ENCODE results near the gene ZNF280B. TPM values are rescaled to one million over a fixed set of nuclear protein-coding genes. Genes with fewer than 3 reads are reported as not detected.
A peak's percentile ranks its signal among the peaks of the same experiment; 100 is the strongest.

Gene ZNF280B
- total and polyA plus RNA-seq, 2 experiments from 2014 or later = 1.5 to 2.6 TPM

DNA sequence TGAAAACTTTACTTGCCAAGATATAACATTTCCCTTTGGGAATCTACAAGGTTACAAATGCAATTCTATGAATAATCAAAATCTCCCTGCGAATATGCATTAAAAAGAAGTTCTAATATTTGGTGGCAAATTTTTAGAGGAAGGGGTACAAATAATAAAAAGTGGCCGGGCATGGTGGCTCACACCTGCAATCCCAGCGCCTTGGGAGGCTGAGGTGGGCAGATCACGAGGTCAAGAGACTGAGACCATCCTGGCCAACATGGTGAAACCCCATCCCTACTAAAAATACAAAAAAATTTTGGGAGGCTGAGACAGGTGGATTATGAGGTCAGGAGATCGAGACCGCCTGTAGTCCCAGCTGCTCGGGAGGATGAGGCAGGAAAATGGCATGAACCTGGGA, 47.0 kb downstream of the ZNF280B start:
- Histone ChIP-seq H4K20me1 (ENCODE audit: insufficient read depth, poor library complexity, severe bottlenecking) (no peaks in the 10 kb centered on the region), H3K4me2 (no peak overlapping the region), H3K79me2 (no peaks in the 10 kb centered on the region), H3K36me3 (replicated peaks; ENCODE audit: insufficient read depth, low read depth) (no peaks in the 10 kb centered on the region), H2AFZ (no peak overlapping the region), H3K4me3 (no peak overlapping the region), H3K27ac (no peak overlapping the region), H3K9me2 (replicated peaks; ENCODE audit: insufficient read depth) (no peaks in the 10 kb centered on the region), H3K4me1 (ENCODE audit: insufficient read depth) (no peaks in the 10 kb centered on the region), H3K9me3 (ENCODE audit: low read depth) (no peaks in the 10 kb centered on the region), H3K27me3 (peaks cover 10% of the 10 kb centered on the region)
- no peak for DNase-seq (ENCODE audit: low spot score)
- TF ChIP-seq EZH2 (IDR thresholded peaks at IDR 0.05; ENCODE audit: borderline replicate concordance) (no peak), EZH2phosphoT487 (IDR thresholded peaks at IDR 0.05; ENCODE audit: low read depth, severe bottlenecking, unreplicated experiment) (no peak)
- TF ChIP-seq, protein P1, sequence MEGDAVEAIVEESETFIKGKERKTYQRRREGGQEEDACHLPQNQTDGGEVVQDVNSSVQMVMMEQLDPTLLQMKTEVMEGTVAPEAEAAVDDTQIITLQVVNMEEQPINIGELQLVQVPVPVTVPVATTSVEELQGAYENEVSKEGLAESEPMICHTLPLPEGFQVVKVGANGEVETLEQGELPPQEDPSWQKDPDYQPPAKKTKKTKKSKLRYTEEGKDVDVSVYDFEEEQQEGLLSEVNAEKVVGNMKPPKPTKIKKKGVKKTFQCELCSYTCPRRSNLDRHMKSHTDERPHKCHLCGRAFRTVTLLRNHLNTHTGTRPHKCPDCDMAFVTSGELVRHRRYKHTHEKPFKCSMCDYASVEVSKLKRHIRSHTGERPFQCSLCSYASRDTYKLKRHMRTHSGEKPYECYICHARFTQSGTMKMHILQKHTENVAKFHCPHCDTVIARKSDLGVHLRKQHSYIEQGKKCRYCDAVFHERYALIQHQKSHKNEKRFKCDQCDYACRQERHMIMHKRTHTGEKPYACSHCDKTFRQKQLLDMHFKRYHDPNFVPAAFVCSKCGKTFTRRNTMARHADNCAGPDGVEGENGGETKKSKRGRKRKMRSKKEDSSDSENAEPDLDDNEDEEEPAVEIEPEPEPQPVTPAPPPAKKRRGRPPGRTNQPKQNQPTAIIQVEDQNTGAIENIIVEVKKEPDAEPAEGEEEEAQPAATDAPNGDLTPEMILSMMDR (IDR thresholded peaks at IDR 0.05; ENCODE audit: poor library complexity) = no peak
- 81% methylated on average over 7 of the region's 7 CpGs for WGBS (ENCODE audit: low lambda C conversion rate, missing lambda C conversion rate)

DNA sequence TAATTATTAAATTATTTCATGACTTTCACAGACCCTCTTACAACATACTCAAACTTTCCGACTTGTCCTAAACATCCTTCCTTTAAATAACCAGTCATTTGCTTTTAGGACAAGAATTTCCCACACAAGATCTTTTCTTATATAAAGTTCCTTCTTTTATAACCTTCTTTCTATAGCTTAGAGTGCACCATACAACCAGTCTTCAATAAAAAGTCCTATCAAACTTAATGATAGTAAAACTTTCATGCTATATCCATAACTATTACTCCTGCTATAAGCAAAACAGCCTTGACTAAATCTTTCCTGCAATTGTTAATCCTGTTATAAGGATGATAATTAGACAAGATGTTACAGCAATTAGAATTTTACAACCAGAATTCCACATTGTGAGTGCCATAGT, 47.4 kb downstream of the ZNF280B start:
- H3K9me2 ChIP-seq (replicated peaks; ENCODE audit: insufficient read depth) = no peaks in the 10 kb centered on the region
- 0% methylated on average over 1 of the region's 1 CpG for WGBS (ENCODE audit: low lambda C conversion rate, missing lambda C conversion rate)
- no peaks in the 10 kb centered on the region for H3K4me1 ChIP-seq (ENCODE audit: insufficient read depth)
- H3K4me3 ChIP-seq = no peak overlapping the region
- peaks cover 10% of the 10 kb centered on the region for H3K27me3 ChIP-seq
- H3K36me3 ChIP-seq (replicated peaks; ENCODE audit: insufficient read depth, low read depth) = no peaks in the 10 kb centered on the region
- no peaks in the 10 kb centered on the region for H3K9me3 ChIP-seq (ENCODE audit: low read depth)
- no peak for TF ChIP-seq EZH2 (IDR thresholded peaks at IDR 0.05; ENCODE audit: borderline replicate concordance)
- no peak for TF ChIP-seq EZH2phosphoT487 (IDR thresholded peaks at IDR 0.05; ENCODE audit: low read depth, severe bottlenecking, unreplicated experiment)
- TF ChIP-seq, protein P1 (IDR thresholded peaks at IDR 0.05; ENCODE audit: poor library complexity) = no peak
- no peak for DNase-seq (ENCODE audit: low spot score)
- no peak overlapping the region for H3K4me2 ChIP-seq
- no peaks in the 10 kb centered on the region for H4K20me1 ChIP-seq (ENCODE audit: insufficient read depth, poor library complexity, severe bottlenecking)
- H2AFZ ChIP-seq = no peak overlapping the region
- H3K27ac ChIP-seq = no peak overlapping the region
- no peaks in the 10 kb centered on the region for H3K79me2 ChIP-seq

DNA sequence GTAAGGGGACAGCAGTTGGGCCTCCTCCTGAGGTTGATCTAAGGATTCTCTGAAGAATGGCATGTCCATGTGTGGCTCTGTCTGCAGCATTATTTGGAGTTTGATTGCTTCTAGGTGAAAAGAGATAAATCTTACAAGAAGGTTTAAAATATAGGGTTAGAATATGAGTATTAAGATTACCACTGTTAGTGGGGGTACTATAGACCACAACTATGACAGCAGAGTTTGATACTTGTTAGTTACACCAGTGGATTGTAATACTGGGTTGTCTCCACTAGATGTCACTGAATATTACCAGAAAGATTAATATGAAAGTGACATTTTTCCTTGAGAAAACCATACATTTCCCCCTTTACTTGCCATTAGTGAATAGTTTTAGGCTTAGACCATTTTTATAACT, 47.9 kb downstream of the ZNF280B start:
- Histone ChIP-seq H3K4me1 (ENCODE audit: insufficient read depth) (no peaks in the 10 kb centered on the region), H3K4me2 (no peak overlapping the region), H3K9me2 (replicated peaks; ENCODE audit: insufficient read depth) (no peaks in the 10 kb centered on the region), H3K9me3 (ENCODE audit: low read depth) (no peaks in the 10 kb centered on the region), H3K36me3 (replicated peaks; ENCODE audit: insufficient read depth, low read depth) (no peaks in the 10 kb centered on the region), H3K27ac (no peak overlapping the region), H3K79me2 (no peaks in the 10 kb centered on the region), H4K20me1 (ENCODE audit: insufficient read depth, poor library complexity, severe bottlenecking) (no peaks in the 10 kb centered on the region), H3K4me3 (no peak overlapping the region), H2AFZ (no peak overlapping the region), H3K27me3 (peaks cover 10% of the 10 kb centered on the region)
- DNase-seq (ENCODE audit: low spot score) = peak; percentile 45
- TF ChIP-seq, protein P1 (IDR thresholded peaks at IDR 0.05; ENCODE audit: poor library complexity) = peak; percentile 38
- no peak for TF ChIP-seq EZH2phosphoT487 (IDR thresholded peaks at IDR 0.05; ENCODE audit: low read depth, severe bottlenecking, unreplicated experiment)

DNA sequence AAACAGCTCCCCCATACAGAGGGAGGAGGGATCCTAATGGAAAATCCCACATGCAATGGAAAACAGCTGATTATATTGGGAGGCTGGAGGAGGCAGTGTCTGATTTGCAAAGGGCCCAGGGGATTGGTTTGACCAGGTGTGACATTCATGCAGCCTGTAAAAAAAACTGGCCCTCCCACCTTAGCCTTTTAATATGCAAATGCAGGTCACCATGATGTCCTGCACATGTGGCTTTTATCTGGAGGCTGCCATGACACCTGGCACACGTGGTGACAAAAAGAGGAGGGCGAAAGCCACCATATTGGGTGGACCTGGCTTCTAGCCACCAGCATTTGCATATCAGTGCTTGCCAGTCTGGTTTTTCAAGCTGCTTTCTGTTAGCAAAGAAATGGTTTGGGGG, 48.5 kb downstream of the ZNF280B start:
- Histone ChIP-seq H3K4me2 (no peak overlapping the region), H3K27ac (no peak overlapping the region), H2AFZ (no peak overlapping the region), H3K79me2 (no peaks in the 10 kb centered on the region), H4K20me1 (ENCODE audit: insufficient read depth, poor library complexity, severe bottlenecking) (no peaks in the 10 kb centered on the region), H3K36me3 (replicated peaks; ENCODE audit: insufficient read depth, low read depth) (no peaks in the 10 kb centered on the region), H3K9me3 (ENCODE audit: low read depth) (no peaks in the 10 kb centered on the region), H3K9me2 (replicated peaks; ENCODE audit: insufficient read depth) (no peaks in the 10 kb centered on the region), H3K4me1 (ENCODE audit: insufficient read depth) (no peaks in the 10 kb centered on the region), H3K27me3 (peaks cover 10% of the 10 kb centered on the region), H3K4me3 (no peak overlapping the region)
- TF ChIP-seq, protein P1 (IDR thresholded peaks at IDR 0.05; ENCODE audit: poor library complexity) = no peak
- TF ChIP-seq EZH2phosphoT487 (IDR thresholded peaks at IDR 0.05; ENCODE audit: low read depth, severe bottlenecking, unreplicated experiment) (no peak), EZH2 (IDR thresholded peaks at IDR 0.05; ENCODE audit: borderline replicate concordance) (no peak)
- WGBS (ENCODE audit: low lambda C conversion rate, missing lambda C conversion rate) = 62% methylated on average over 2 of the region's 2 CpGs
- DNase-seq (ENCODE audit: low spot score) = no peak

All from hepatocyte (in vitro differentiated cells).